BLaER1 (cell line): ENCODE measurements around the gene IPCEF1.

Experiments used
- H3K27ac ChIP-seq: shearing (Covaris generic); formaldehyde crosslinking; 2 replicates; pipeline ENCODE4 v1.8.1; 2022
- H3K27me3 ChIP-seq: shearing (Covaris generic); formaldehyde crosslinking; 2 replicates; pipeline ENCODE4 v1.8.1; 2022
- H3K36me3 ChIP-seq: shearing (Covaris generic); formaldehyde crosslinking; 2 replicates; pipeline ENCODE4 v1.8.1; 2022
- H3K4me1 ChIP-seq: shearing (Covaris generic); formaldehyde crosslinking; 2 replicates; pipeline ENCODE4 v1.8.1; 2022
- H3K4me2 ChIP-seq: shearing (Covaris generic); formaldehyde crosslinking; 2 replicates; pipeline ENCODE4 v1.8.1; 2022
- H3K4me3 ChIP-seq: shearing (Covaris generic); formaldehyde crosslinking; 2 replicates; pipeline ENCODE4 v1.8.1; 2022
- H3K9ac ChIP-seq: shearing (Covaris generic); formaldehyde crosslinking; 2 replicates; pipeline ENCODE4 v1.8.1; 2022
- H3K9me3 ChIP-seq: shearing (Covaris generic); formaldehyde crosslinking; 2 replicates; pipeline ENCODE4 v1.8.1; 2022
- H4K20me1 ChIP-seq: shearing (Covaris generic); formaldehyde crosslinking; 2 replicates; pipeline ENCODE4 v1.8.1; 2022
- Cebpa-rat ChIP-seq: shearing (Covaris generic); IDR thresholded peaks from 2 replicates; pipeline ENCODE4 v1.8.1; 2022

IPCEF1 gene

GRCh38 chr6:154301839-154302752 is 54.5 kb downstream of the IPCEF1 start:
- H4K20me1 ChIP-seq: no peaks in the 10 kb centered on the region
- no peaks in the 10 kb centered on the region for H3K27me3 ChIP-seq
- peak overlapping the region; percentile 72 for H3K4me2 ChIP-seq
- peaks cover 14% of the 10 kb centered on the region for H3K9me3 ChIP-seq
- no peak for TF ChIP-seq Cebpa-rat
- no peak overlapping the region; the same call in 1 of the 2 replicates for H3K4me3 ChIP-seq
- peak overlapping the region; percentile 49; the same call in 1 of the 2 replicates for H3K9ac ChIP-seq
- no peaks in the 10 kb centered on the region for H3K36me3 ChIP-seq
- H3K27ac ChIP-seq: peak overlapping the region; percentile 64
- H3K4me1 ChIP-seq: peaks cover 29% of the 10 kb centered on the region

- no peak for TF ChIP-seq Cebpa-rat
- H4K20me1 ChIP-seq: no peaks in the 10 kb centered on the region
- H3K4me2 ChIP-seq: peak overlapping the region; percentile 72
- H3K27ac ChIP-seq: 0 out of 2 replicates have a peak overlapping the region, but pooled peaks have one; percentile 26
- H3K27me3 ChIP-seq: no peaks in the 10 kb centered on the region
- H3K9me3 ChIP-seq: peaks cover 7% of the 10 kb centered on the region
- no peak overlapping the region for H3K4me3 ChIP-seq
- peaks cover 29% of the 10 kb centered on the region for H3K4me1 ChIP-seq
- H3K36me3 ChIP-seq: no peaks in the 10 kb centered on the region
- no peak overlapping the region for H3K9ac ChIP-seq
Observed at GRCh38 chr6:154301086-154301625, 55.4 kb downstream of the IPCEF1 start.

- Histone ChIP-seq H4K20me1 (no peaks in the 10 kb centered on the region), H3K4me1 (peaks cover 29% of the 10 kb centered on the region), H3K27me3 (no peaks in the 10 kb centered on the region), H3K36me3 (no peaks in the 10 kb centered on the region), H3K9me3 (peaks cover 7% of the 10 kb centered on the region), H3K4me3 (no peak overlapping the region), H3K27ac (no peak overlapping the region), H3K4me2 (no peak overlapping the region), H3K9ac (no peak overlapping the region)
- TF ChIP-seq Cebpa-rat: no peak
Observed at GRCh38 chr6:154298297-154298696, 58.3 kb downstream of the IPCEF1 start.

- peaks cover 7% of the 10 kb centered on the region for H3K9me3 ChIP-seq
- H3K36me3 ChIP-seq: no peaks in the 10 kb centered on the region
- H3K9ac ChIP-seq: no peak overlapping the region
- H3K4me2 ChIP-seq: no peak overlapping the region
- peaks cover 25% of the 10 kb centered on the region for H3K4me1 ChIP-seq
- no peak overlapping the region for H3K4me3 ChIP-seq
- no peaks in the 10 kb centered on the region for H3K27me3 ChIP-seq
- no peak for TF ChIP-seq Cebpa-rat
- no peaks in the 10 kb centered on the region for H4K20me1 ChIP-seq
- H3K27ac ChIP-seq: no peak overlapping the region
Observed at GRCh38 chr6:154297721-154298120, 58.9 kb downstream of the IPCEF1 start.

GRCh38 chr6:154297210-154297609 is 59.4 kb downstream of the IPCEF1 start:
- H3K27ac ChIP-seq: no peak overlapping the region
- H4K20me1 ChIP-seq: no peaks in the 10 kb centered on the region
- no peak overlapping the region for H3K4me2 ChIP-seq
- no peaks in the 10 kb centered on the region for H3K27me3 ChIP-seq
- TF ChIP-seq Cebpa-rat: no peak
- peaks cover 7% of the 10 kb centered on the region for H3K9me3 ChIP-seq
- H3K9ac ChIP-seq: no peak overlapping the region
- no peaks in the 10 kb centered on the region for H3K36me3 ChIP-seq
- H3K4me3 ChIP-seq: no peak overlapping the region
- peaks cover 20% of the 10 kb centered on the region for H3K4me1 ChIP-seq

GRCh38 chr6:154295733-154296132 is 60.9 kb downstream of the IPCEF1 start:
- H3K4me1 ChIP-seq: peaks cover 5% of the 10 kb centered on the region

GRCh38 chr6:154292855-154293519 is 63.6 kb downstream of the IPCEF1 start:
- H3K27me3 ChIP-seq: no peaks in the 10 kb centered on the region
- H3K9me3 ChIP-seq: no peaks in the 10 kb centered on the region
- no peak overlapping the region for H3K27ac ChIP-seq
- H3K4me3 ChIP-seq: no peak overlapping the region
- H3K4me1 ChIP-seq: no peaks in the 10 kb centered on the region
- H3K9ac ChIP-seq: no peak overlapping the region
- no peak overlapping the region for H3K4me2 ChIP-seq
- no peaks in the 10 kb centered on the region for H3K36me3 ChIP-seq
- H4K20me1 ChIP-seq: no peaks in the 10 kb centered on the region
- no peak for TF ChIP-seq Cebpa-rat

More at GRCh38 chr6:154295733-154296132, 60.9 kb downstream of the IPCEF1 start:
- H3K9me3 ChIP-seq: peaks cover 7% of the 10 kb centered on the region
- no peak overlapping the region for H3K4me3 ChIP-seq
- H3K9ac ChIP-seq: no peak overlapping the region
- H3K4me2 ChIP-seq: no peak overlapping the region
- no peaks in the 10 kb centered on the region for H3K36me3 ChIP-seq
- H4K20me1 ChIP-seq: no peaks in the 10 kb centered on the region
- TF ChIP-seq Cebpa-rat: no peak
- H3K27ac ChIP-seq: no peak overlapping the region
- H3K27me3 ChIP-seq: no peaks in the 10 kb centered on the region

GRCh38 chr6:154292066-154292465 is 64.5 kb downstream of the IPCEF1 start:
- Histone ChIP-seq H3K27me3 (no peaks in the 10 kb centered on the region), H3K27ac (no peak overlapping the region), H3K4me3 (no peak overlapping the region), H4K20me1 (no peaks in the 10 kb centered on the region), H3K36me3 (no peaks in the 10 kb centered on the region), H3K9me3 (no peaks in the 10 kb centered on the region), H3K4me1 (no peaks in the 10 kb centered on the region), H3K4me2 (no peak overlapping the region), H3K9ac (no peak overlapping the region)
- TF ChIP-seq Cebpa-rat: no peak

- Histone ChIP-seq H3K36me3 (no peaks in the 10 kb centered on the region), H3K9me3 (no peaks in the 10 kb centered on the region), H3K4me1 (no peaks in the 10 kb centered on the region), H3K27ac (no peak overlapping the region), H4K20me1 (no peaks in the 10 kb centered on the region), H3K4me3 (no peak overlapping the region), H3K27me3 (no peaks in the 10 kb centered on the region), H3K4me2 (no peak overlapping the region), H3K9ac (no peak overlapping the region)
- no peak for TF ChIP-seq Cebpa-rat
Observed at GRCh38 chr6:154289818-154290508, 66.6 kb downstream of the IPCEF1 start.
